A673 (cell line): ENCODE data around the gene AK2. TPM values are rescaled to one million over a fixed set of nuclear protein-coding genes. Genes with fewer than 3 reads are reported as not detected.

Experiments used
- BruUV-seq: library from RNA; stranded (reverse); fragments of 400-500 nt; replicated peaks from 2 replicates; lab custom pipeline; 2021; lab: Mats Ljungman, UMichigan
- CTCF ChIA-PET: fragments of 300-600 bp; sonication (Branson Sonifier 250); formaldehyde crosslinking; loops from one replicate; lab custom pipeline; 2022; ENCODE audit warnings: antibody characterized with exemption; lab: Charles Lee
- POLR2A ChIA-PET: fragments of 300-600 bp; sonication (Branson Sonifier 250); formaldehyde crosslinking; loops from one replicate; lab custom pipeline; 2022; ENCODE audit warnings: antibody characterized with exemption; ENCODE audit not compliant: low non-redundant PET; lab: Charles Lee
- DNase-seq: peaks from one replicate; pipeline ENCODE4 v3.0.0-alpha.2; 2015; ENCODE audit warnings: low spot score
- H3K27ac ChIP-seq: fragments of 200-600 bp; sonication (generic); 2 replicates; pipeline ENCODE4 v1.5.1; 2016; ENCODE audit warnings: mixed run types, low read depth, mild to moderate bottlenecking, mixed read lengths, antibody characterized with exemption, low read length; ENCODE audit not compliant: poor library complexity, severe bottlenecking
- H3K27me3 ChIP-seq: fragments of 200-600 bp; sonication (generic); replicated peaks from 2 replicates; pipeline ENCODE4 v1.6.1; 2017; ENCODE audit warnings: mixed run types, low read depth, mild to moderate bottlenecking, mixed read lengths, antibody characterized with exemption, low read length; ENCODE audit not compliant: insufficient read depth, poor library complexity
- H3K36me3 ChIP-seq: fragments of 200-600 bp; sonication (generic); 2 replicates; pipeline ENCODE4 v1.6.1; 2016; ENCODE audit warnings: mixed run types, mild to moderate bottlenecking, mixed read lengths, antibody characterized with exemption, low read length; ENCODE audit not compliant: insufficient read depth, poor library complexity, severe bottlenecking
- H3K4me1 ChIP-seq: fragments of 200-600 bp; sonication (generic); 2 replicates; pipeline ENCODE4 v1.6.1; 2017; ENCODE audit warnings: mixed run types, mild to moderate bottlenecking, mixed read lengths, antibody characterized with exemption, low read length; ENCODE audit not compliant: insufficient read depth, poor library complexity, severe bottlenecking
- H3K4me3 ChIP-seq: fragments of 200-600 bp; sonication (generic); 2 replicates; pipeline ENCODE4 v1.5.1; 2016; ENCODE audit warnings: low read depth, mixed run types, mild to moderate bottlenecking, mixed read lengths, low read length; ENCODE audit not compliant: poor library complexity, severe bottlenecking
- H3K9me3 ChIP-seq: fragments of 200-600 bp; sonication (generic); 2 replicates; pipeline ENCODE4 v1.6.1; 2016; ENCODE audit warnings: mixed run types, low read depth, mild to moderate bottlenecking, mixed read lengths, antibody characterized with exemption, low read length; ENCODE audit not compliant: poor library complexity, severe bottlenecking
- CTCF ChIP-seq: fragments of 300-800, 200-600 bp; sonication (generic); conservative IDR thresholded peaks from 2 replicates; pipeline ENCODE4 v1.5.1; 2017; ENCODE audit warnings: low read depth, mild to moderate bottlenecking, antibody characterized with exemption, low read length, moderate library complexity, mixed read lengths
- EZH2 ChIP-seq: fragments of 200-600 bp; sonication (generic); IDR thresholded peaks from 2 replicates; pipeline ENCODE4 v1.6.1; 2017; ENCODE audit warnings: borderline replicate concordance, low read depth, mild to moderate bottlenecking, mixed read lengths, antibody characterized with exemption, low read length; ENCODE audit not compliant: poor library complexity, severe bottlenecking
- intact Hi-C: fragments of 100-400 bp; cut with micrococcal nuclease; formaldehyde crosslinking; loops from one replicate; pipeline ENCODE4 v1.10.0; 2022; ENCODE audit not compliant: unreplicated experiment
- total RNA-seq: library from RNA; stranded (reverse); gene quantifications from 2 replicates; pipeline ENCODE4 v1.2.3, GENCODE V29; 2021

Gene AK2
- total RNA-seq, 1 experiment from 2014 or later = 196 TPM

- CTCF ChIA-PET = no interaction called here
- POLR2A ChIA-PET = no interaction called here
- Histone ChIP-seq H3K4me1 (peaks cover 8% of the 10 kb centered on the region), H3K4me3 (no peak overlapping the region), H3K36me3 (peaks cover 7% of the 10 kb centered on the region), H3K27ac (no peak overlapping the region), H3K9me3 (no peaks in the 10 kb centered on the region), H3K27me3 (no peaks in the 10 kb centered on the region)
- TF ChIP-seq EZH2 = no peak
- no peak for TF ChIP-seq CTCF
- no peak for DNase-seq
- intact Hi-C loops = no loop called here
- no TSS peak for BruUV-seq
These were observed 33.0 kb downstream of the AK2 start for GRCh38 chr1:33003657-33004056.

GRCh38 chr1:33002006-33002405 lies 34.7 kb downstream of the AK2 start:
- ChIA-PET POLR2A (no interaction called here), CTCF (no interaction called here)

GRCh38 chr1:33001282-33001681 lies 35.4 kb downstream of the AK2 start:
- BruUV-seq = no TSS peak
- Histone ChIP-seq H3K4me3 (no peak overlapping the region), H3K4me1 (no peaks in the 10 kb centered on the region), H3K27ac (no peak overlapping the region), H3K9me3 (no peaks in the 10 kb centered on the region), H3K36me3 (no peaks in the 10 kb centered on the region), H3K27me3 (no peaks in the 10 kb centered on the region)
- intact Hi-C loops = no loop called here
- no peak for DNase-seq
- CTCF ChIA-PET = interaction anchor here (0.5 to 0.6 kb wide), 2 partner anchors 9 to 303 kb away, joined by 3 to 5 read pairs; no protein-coding TSS in a partner anchor
- POLR2A ChIA-PET = no interaction called here
- peak; percentile 26; the same call in 1 of the 2 replicates for TF ChIP-seq CTCF
- no peak for TF ChIP-seq EZH2

More at GRCh38 chr1:33002006-33002405, 34.7 kb downstream of the AK2 start:
- H3K36me3 ChIP-seq = no peaks in the 10 kb centered on the region
- H3K27me3 ChIP-seq = no peaks in the 10 kb centered on the region
- intact Hi-C loops = no loop called here
- BruUV-seq = no TSS peak
- H3K4me3 ChIP-seq = no peak overlapping the region
- no peak for DNase-seq
- H3K4me1 ChIP-seq = peaks cover 2% of the 10 kb centered on the region
- H3K27ac ChIP-seq = no peak overlapping the region
- no peaks in the 10 kb centered on the region for H3K9me3 ChIP-seq
- TF ChIP-seq EZH2 = no peak
- no peak for TF ChIP-seq CTCF
